PC-9 (cell line): ENCODE results near the gene HIGD1B.

Experiments
- EZH2 ChIP-seq: fragments of 200-600 bp; sonication (generic); IDR thresholded peaks from 2 replicates; pipeline ENCODE4 v1.8.0; 2017; ENCODE audit warnings: antibody characterized with exemption, low read depth
- TF ChIP-seq, protein P1 (sequence below): fragments of 200-600 bp; sonication (generic); conservative IDR thresholded peaks from 2 replicates; pipeline ENCODE4 v1.6.1; 2017; ENCODE audit warnings: mixed run types, antibody characterized with exemption, mild to moderate bottlenecking, moderate library complexity

DNA sequence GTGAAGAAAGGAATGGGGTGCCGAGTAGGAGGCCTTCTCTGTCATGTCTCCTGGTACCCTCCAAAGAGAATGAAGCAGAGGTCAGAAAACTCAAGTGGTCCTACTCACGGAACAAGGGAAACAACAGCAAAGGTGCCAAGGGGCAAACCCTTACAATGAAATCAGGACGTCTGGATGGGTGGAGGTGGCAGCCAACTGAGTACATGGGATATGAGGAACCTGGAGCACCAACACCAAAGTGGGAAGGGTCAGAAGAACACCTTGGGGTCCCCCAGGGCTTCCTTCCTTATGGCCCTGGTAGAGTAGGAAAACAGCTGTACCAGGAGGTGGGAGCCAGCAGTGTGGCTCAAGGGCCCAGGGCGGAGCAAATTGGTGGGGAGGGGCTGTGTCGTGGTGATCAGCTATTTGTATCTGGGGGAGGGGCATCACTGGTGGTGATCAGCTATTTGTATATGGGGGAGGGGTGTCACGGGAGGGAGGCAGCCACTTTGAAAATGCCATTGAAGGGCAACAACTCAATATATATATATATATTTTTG, 643 bp downstream of the HIGD1B start:
- TF ChIP-seq, protein P1, sequence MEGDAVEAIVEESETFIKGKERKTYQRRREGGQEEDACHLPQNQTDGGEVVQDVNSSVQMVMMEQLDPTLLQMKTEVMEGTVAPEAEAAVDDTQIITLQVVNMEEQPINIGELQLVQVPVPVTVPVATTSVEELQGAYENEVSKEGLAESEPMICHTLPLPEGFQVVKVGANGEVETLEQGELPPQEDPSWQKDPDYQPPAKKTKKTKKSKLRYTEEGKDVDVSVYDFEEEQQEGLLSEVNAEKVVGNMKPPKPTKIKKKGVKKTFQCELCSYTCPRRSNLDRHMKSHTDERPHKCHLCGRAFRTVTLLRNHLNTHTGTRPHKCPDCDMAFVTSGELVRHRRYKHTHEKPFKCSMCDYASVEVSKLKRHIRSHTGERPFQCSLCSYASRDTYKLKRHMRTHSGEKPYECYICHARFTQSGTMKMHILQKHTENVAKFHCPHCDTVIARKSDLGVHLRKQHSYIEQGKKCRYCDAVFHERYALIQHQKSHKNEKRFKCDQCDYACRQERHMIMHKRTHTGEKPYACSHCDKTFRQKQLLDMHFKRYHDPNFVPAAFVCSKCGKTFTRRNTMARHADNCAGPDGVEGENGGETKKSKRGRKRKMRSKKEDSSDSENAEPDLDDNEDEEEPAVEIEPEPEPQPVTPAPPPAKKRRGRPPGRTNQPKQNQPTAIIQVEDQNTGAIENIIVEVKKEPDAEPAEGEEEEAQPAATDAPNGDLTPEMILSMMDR = no peak
- no peak for TF ChIP-seq EZH2
